8988T (cell line): Measurements from ENCODE around the gene ZBTB2.

ENCODE experiments used
- DNase-seq: peaks from one replicate; pipeline ENCODE4 v3.0.0; 2011

Gene ZBTB2, protein sequence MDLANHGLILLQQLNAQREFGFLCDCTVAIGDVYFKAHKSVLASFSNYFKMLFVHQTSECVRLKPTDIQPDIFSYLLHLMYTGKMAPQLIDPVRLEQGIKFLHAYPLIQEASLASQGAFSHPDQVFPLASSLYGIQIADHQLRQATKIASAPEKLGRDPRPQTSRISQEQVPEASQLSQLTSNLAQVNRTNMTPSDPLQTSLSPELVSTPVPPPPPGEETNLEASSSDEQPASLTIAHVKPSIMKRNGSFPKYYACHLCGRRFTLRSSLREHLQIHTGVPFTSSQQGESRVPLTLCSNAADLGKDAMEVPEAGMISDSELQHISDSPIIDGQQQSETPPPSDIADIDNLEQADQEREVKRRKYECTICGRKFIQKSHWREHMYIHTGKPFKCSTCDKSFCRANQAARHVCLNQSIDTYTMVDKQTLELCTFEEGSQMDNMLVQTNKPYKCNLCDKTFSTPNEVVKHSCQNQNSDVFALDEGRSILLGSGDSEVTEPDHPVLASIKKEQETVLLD

DNA sequence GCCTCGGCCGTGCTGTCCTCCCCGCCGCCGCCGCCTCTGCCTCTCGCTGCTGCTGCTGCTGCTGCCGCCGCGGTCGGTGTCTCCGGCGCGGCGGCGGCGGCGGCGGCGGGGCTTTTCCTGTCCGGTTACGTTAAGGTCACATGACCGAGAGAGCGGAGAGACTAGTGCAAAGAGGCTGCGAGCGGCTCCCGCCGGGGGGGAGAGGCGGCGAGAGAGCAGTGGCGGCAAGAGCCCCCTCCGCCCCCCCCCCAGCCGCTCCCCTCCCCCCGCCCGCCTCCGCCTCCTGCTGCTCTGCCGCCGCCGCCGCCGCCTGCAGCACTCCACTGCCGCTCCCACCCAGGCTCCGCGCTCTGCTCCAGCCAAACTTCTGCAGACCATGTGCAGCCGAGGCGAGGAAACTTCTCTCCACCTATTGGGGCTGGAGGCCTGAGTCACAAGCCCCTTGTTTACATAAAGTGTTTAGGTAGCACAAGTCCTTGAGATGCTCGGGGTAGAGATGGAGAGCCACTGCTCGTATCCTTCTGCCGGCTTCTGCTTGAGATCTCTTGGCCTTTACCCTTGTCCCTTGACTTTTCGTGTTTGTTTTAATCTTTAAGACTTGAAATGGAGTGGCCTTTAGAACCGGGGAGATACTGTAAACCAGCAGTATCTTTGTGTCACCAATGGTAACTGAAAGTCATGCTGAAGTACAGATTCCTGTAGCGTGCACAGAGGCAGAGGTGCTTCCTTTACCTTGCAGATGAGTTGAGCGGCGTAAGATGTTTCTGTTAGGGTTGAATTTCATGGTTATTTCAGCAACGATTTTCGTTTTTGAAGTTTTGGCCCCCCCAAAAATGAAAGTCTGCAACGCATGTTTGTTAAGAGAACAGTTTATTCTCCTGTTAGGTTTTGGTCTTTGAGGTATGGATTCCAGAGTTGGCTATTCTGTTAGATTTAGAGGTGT is at the start of gene ZBTB2:
Gene ZBTB2 (minus strand): TSS at position 89 of the 943 bp plus-strand sequence. CDS start 17,922 bp downstream, outside the sequence.
- peak; percentile 37 for DNase-seq

- DNase-seq = no peak
Observed at GRCh38 chr6:151440930-151441329, 49.6 kb upstream of the ZBTB2 start.

DNA sequence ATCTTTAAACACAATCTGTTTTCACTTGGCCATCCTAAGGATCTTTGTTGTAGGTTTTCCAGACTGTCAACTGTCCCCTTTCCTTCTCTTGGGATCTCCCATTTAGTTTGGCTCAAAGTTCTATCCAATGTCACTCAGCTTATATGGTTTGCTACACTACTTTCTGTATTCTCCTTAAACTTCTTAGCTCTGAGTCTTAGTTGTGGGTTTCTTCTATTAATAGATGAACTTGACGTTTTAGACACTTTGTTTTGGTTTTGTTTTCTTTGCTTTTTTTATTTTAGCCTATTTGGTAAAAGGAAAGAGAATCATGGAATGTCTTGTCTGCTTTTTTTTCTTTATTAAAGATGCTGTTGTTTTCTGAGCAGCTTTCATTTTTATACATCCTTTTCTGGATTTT is 49.1 kb upstream of the ZBTB2 start:
- no peak for DNase-seq

GRCh38 chr6:151437401-151437800 is 46.0 kb upstream of the ZBTB2 start:
- DNase-seq = no peak

DNA sequence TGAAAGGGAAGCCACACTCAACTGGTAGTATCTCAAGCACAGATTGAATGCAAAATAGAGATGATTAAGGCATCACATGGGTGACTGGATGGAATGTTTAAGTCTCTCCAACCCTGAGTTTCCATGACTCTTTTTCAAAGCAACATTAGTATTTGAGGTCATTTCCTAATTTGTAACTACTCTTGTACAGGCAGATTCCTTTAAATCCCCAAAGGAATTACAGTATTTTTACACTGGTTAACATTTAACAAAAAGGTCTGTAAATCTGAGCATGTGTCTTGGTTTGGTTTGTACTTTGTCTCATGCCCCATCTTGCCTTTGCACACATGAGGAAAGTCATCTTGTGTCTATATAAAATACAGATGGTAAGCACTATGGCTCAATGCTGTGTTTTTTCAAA is 45.4 kb upstream of the ZBTB2 start:
- DNase-seq = no peak

GRCh38 chr6:151436300-151436699 is 44.9 kb upstream of the ZBTB2 start:
- DNase-seq = no peak

- no peak for DNase-seq
Observed at GRCh38 chr6:151434369-151434768, 43.0 kb upstream of the ZBTB2 start.

DNA sequence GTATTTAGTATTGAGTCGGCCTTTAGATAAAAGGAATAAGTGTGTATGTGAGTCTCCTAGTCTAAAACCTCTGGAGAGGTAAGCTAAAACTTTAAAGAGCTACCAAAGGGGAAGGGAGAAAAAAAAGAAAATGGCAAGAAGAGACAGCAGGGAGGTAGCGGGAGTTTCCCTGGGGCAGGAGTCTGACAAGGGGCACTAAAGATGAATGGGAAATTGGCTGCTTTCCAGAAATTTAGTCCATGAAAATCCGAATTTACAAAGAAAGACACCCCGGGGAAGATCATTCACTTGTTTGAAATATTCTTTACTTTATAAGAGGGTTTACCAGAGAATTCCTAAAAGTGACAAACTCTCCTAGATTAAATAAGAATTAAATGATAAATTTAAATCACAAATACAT is 41.3 kb upstream of the ZBTB2 start:
- DNase-seq = no peak

GRCh38 chr6:151431337-151431736 is 40.0 kb upstream of the ZBTB2 start:
- DNase-seq = no peak

DNA sequence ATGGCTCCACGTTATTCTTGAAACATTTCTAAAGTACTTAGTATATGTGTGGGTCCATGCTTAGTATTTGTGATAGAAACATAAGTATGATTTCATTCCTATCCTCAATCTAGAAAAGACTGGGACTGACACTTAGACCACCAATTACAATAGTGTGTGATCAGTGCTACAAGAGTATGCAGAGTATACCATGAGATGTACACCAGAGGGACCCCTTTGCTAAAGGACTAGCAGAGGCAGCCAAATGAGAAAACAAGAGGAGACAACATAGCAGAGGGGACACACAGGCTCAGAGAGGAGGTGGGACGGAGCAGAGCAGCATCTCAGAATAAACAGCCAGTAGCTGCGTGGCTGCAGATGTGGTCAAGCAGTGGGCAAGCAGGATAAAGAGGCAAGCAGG is 39.5 kb upstream of the ZBTB2 start:
- no peak for DNase-seq

GRCh38 chr6:151428093-151428735 is 36.9 kb upstream of the ZBTB2 start:
- no peak for DNase-seq

GRCh38 chr6:151425561-151425960 is 34.2 kb upstream of the ZBTB2 start:
- DNase-seq = no peak

- DNase-seq = no peak
Observed at GRCh38 chr6:151422981-151423380, 31.6 kb upstream of the ZBTB2 start.

GRCh38 chr6:151417477-151417876 is 26.1 kb upstream of the ZBTB2 start:
- DNase-seq = no peak

GRCh38 chr6:151414641-151415260 is 23.4 kb upstream of the ZBTB2 start:
- DNase-seq = no peak

DNA sequence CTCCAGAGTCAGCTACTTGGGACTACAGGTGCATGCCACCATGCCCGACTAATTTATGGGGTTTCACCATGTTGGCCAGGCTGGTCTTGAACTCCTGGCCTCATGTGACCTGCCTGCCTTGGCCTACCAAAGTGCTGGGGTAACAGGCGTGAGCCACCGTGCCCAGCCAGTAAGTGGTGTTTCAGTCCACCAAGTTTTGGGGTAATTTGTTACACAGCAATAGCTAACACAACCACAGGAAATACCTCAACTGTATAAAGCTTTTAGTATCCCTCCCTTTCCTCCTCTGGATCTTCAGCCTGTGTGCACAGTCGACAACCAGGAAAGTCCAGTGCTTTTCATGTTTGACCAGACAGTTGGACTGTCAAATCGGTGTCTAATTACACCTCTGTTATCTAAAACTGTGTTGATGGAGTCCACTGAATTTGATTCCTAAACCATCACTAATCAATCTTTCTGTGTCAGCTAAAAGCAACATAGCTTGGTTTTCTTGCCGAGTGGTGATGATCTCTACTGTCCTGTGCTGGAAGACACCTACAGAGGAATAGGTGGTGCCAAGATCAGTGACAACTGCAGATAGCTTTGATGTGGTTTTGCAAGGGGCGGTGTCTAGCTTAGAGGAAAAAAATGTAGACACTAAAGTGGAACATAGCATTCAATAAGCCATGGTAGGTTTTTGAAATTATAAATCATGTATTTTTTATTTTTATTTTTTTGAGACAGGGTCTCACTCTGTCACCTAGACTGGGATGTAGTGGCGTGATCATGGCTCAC is 22.2 kb upstream of the ZBTB2 start:
- DNase-seq = no peak

- no peak for DNase-seq
Observed at GRCh38 chr6:151412909-151413308, 21.6 kb upstream of the ZBTB2 start.

GRCh38 chr6:151409679-151410078 is 18.3 kb upstream of the ZBTB2 start:
- no peak for DNase-seq

DNA sequence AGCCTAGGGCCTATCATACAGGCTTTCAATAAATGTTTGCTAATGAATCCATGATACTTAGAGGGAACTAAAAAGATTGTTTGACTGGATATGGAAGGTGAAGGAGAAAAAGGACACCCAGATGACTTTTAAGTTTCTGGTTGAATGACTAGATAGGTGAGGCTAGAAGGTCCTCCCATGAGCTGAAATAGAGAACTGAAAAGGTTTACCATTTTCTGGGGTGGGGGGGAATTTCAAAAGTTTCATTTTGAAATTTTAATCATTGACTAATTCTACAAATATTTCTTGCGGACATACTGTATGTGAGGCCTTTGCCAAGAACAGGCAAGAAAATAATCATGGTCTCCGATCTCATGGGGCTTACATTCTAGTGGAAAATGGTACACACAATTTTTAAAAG is 17.9 kb upstream of the ZBTB2 start:
- DNase-seq = no peak

DNA sequence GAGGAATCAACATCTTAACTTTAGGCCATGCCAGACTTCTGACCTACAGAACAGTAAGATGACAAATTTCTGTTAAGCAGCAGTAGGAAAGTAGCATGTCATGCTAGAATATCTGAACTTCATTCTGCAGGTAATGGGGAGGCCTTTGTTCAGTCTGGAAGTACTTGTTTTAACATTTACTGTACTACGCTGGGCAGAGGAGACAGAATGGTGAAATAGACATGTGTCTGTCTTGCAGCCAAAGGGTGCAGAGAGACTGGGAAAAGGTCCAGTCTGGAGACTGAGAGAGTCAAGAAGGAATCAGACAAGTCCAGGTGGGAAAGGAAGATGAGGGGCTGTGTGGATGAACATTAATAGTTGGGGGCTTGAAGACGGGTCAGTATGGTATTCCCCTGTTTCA is 17.5 kb upstream of the ZBTB2 start:
- DNase-seq = no peak

GRCh38 chr6:151403919-151404308 is 12.6 kb upstream of the ZBTB2 start:
- no peak for DNase-seq

GRCh38 chr6:151402228-151402627 is 10.9 kb upstream of the ZBTB2 start:
- no peak for DNase-seq
